NCI-H2227 (cell line): ENCODE results near the gene ASPRV1.

ENCODE experiments used
- DNase-seq: peaks from one replicate; lab custom pipeline; 2025; ENCODE audit not compliant: unreplicated experiment; lab: John Stamatoyannopoulos, UW

The ASPRV1 gene

GRCh38 chr2:69943843-69944525 lies 17.4 kb downstream of the ASPRV1 start:
- DNase-seq = no peak

- DNase-seq = no peak
Measured at GRCh38 chr2:69943000-69943842, 18.2 kb downstream of the ASPRV1 start.

GRCh38 chr2:69940691-69941090 lies 20.7 kb downstream of the ASPRV1 start:
- DNase-seq = no peak

- DNase-seq = no peak
Measured at GRCh38 chr2:69939722-69940121, 21.7 kb downstream of the ASPRV1 start.

- no peak for DNase-seq
Measured at GRCh38 chr2:69937968-69938367, 23.5 kb downstream of the ASPRV1 start.

- no peak for DNase-seq
Measured at GRCh38 chr2:69936906-69937305, 24.5 kb downstream of the ASPRV1 start.

- DNase-seq = no peak
Measured at GRCh38 chr2:69935011-69935410, 26.4 kb downstream of the ASPRV1 start.

GRCh38 chr2:69934614-69934908 lies 26.9 kb downstream of the ASPRV1 start:
- DNase-seq = no peak

GRCh38 chr2:69933839-69934613 lies 27.4 kb downstream of the ASPRV1 start:
- no peak for DNase-seq

- DNase-seq = no peak
Measured at GRCh38 chr2:69933254-69933828, 28.1 kb downstream of the ASPRV1 start.

GRCh38 chr2:69932596-69932922 lies 28.9 kb downstream of the ASPRV1 start:
- no peak for DNase-seq

- DNase-seq = no peak
Measured at GRCh38 chr2:69931832-69932595, 29.4 kb downstream of the ASPRV1 start.

- no peak for DNase-seq
Measured at GRCh38 chr2:69926849-69927515, 34.4 kb downstream of the ASPRV1 start.

- peak; percentile 37 for DNase-seq
Measured at GRCh38 chr2:69923116-69923515, 38.3 kb downstream of the ASPRV1 start.

- no peak for DNase-seq
Measured at GRCh38 chr2:69918401-69918800, 43.0 kb downstream of the ASPRV1 start.

- DNase-seq = no peak
Measured at GRCh38 chr2:69917852-69918251, 43.6 kb downstream of the ASPRV1 start.

GRCh38 chr2:69916106-69916505 lies 45.3 kb downstream of the ASPRV1 start:
- DNase-seq = no peak

GRCh38 chr2:69914950-69915945 lies 46.2 kb downstream of the ASPRV1 start, which contains the start of gene MXD1:
MXD1 (plus strand) TSS chr2:69915109; CDS start chr2:69915331, 222 bp downstream.
- DNase-seq = peak; percentile 20
